Small intestine (tissue), 7 donors: ENCODE measurements around the gene OCA2. TPM values are rescaled to one million over a fixed set of nuclear protein-coding genes. Genes with fewer than 3 reads are reported as not detected.

Source experiments
- DNase-seq, 2 donors: peaks; one replicate each; pipeline versions ENCODE4 v3.0.0 to v3.0.0-alpha.2; 2013
- FAIRE-seq: peaks from 2 replicates; lab custom pipeline; 2012; peaks lifted over from hg19 to GRCh38; lab: Jason Lieb, UNC
- H3K27ac ChIP-seq, 3 donors: one replicate each; pipeline ENCODE4 v1.5.1; 2013; ENCODE audit warnings: low read length in 2 of 3, mild to moderate bottlenecking in 2 of 3, control low read depth in 1 of 3, inconsistent platforms in 1 of 3, low read depth in 1 of 3, moderate library complexity in 1 of 3
- H3K27me3 ChIP-seq, 3 donors: one replicate each; pipeline ENCODE4 v1.6.1; 2013; ENCODE audit warnings: low read length in 3 of 3, inconsistent platforms in 1 of 3; ENCODE audit not compliant: control insufficient read depth in 3 of 3, insufficient read depth in 3 of 3
- H3K36me3 ChIP-seq, 3 donors: one replicate each; pipeline ENCODE4 v1.6.1; 2013; ENCODE audit warnings: low read length in 3 of 3, inconsistent platforms in 1 of 3, low read depth in 1 of 3, mild to moderate bottlenecking in 1 of 3, moderate library complexity in 1 of 3; ENCODE audit not compliant: control insufficient read depth in 3 of 3, insufficient read depth in 2 of 3
- H3K4me1 ChIP-seq, 3 donors: one replicate each; pipeline ENCODE4 v1.6.1; 2013; ENCODE audit warnings: low read length in 2 of 3, inconsistent platforms in 1 of 3, low read depth in 1 of 3, mild to moderate bottlenecking in 1 of 3, moderate library complexity in 1 of 3; ENCODE audit not compliant: control insufficient read depth in 3 of 3, insufficient read depth in 2 of 3
- H3K4me3 ChIP-seq, 3 donors: one replicate each; pipeline ENCODE4 v1.5.1; 2013; ENCODE audit warnings: low read length in 3 of 3, control low read depth in 1 of 3, inconsistent platforms in 1 of 3, low read depth in 1 of 3, mild to moderate bottlenecking in 1 of 3, moderate library complexity in 1 of 3
- H3K9me3 ChIP-seq, 2 donors: one replicate each; pipeline ENCODE4 v1.6.1; 2013; ENCODE audit warnings: low read depth in 1 of 2, low read length in 1 of 2; ENCODE audit not compliant: control insufficient read depth in 2 of 2, insufficient read depth in 1 of 2
- WGBS, 3 donors: extraction: QIAGEN DNeasy Blood & Tissue Kit; methylation state at CpG; one replicate each; pipeline ENCODE4 v1.1.7; 2013; 5-methylcytosine and 5-hydroxymethylcytosine counted together
- polyA plus RNA-seq, 4 donors: library from polyadenylated mRNA; stranded (reverse) in 3 of 4; unstranded in 1 of 4; fragments of 200-250 nt in 3 of 4; fragments of 120-200 nt in 1 of 4; gene quantifications; one replicate each; pipeline versions ENCODE4 v1.2.1 to v1.2.3, GENCODE V29; 2013
- donor health status: healthy with polysubstance abuse.
- donor health status: control.
- donor health status: control.
- donor health status: Bipolar disorder and iron deficiency.
- donor health status: healthy.

Gene OCA2
- polyA plus RNA-seq, 4 donors: 0.07 to 5.9 TPM; not detected in 2

DNA sequence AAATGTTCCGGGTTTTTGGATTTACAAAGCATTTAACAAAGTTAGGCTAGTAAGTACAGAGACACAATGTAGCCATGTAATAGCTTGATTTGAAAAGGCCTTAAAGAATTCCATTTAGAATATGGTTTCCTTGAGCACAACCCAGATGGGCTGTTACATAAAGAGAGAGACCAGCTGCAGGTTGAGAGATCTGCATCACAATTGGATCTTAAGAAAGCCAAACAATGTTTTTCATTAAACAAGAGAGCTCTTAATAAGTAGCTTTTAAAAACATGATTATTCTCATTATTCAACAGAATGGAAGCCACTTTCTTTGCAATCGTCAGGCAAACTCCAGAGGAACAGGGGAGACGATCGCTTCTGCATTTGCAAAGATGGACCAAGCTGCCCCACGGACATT lies 300.3 kb downstream of the OCA2 start:
- H3K27ac ChIP-seq: no peak overlapping the region
- H3K36me3 ChIP-seq: no peaks in the 10 kb centered on the region
- FAIRE-seq (no peak), DNase-seq (no peak)
- no peak overlapping the region for H3K4me3 ChIP-seq
- H3K4me1 ChIP-seq: no peaks in the 10 kb centered on the region
- H3K9me3 ChIP-seq: no peaks in the 10 kb centered on the region
- H3K27me3 ChIP-seq: no peaks in the 10 kb centered on the region
- WGBS, 3 donors: 78 to 86% (median 82%) methylated on average over 5 of the region's 5 CpGs

DNA sequence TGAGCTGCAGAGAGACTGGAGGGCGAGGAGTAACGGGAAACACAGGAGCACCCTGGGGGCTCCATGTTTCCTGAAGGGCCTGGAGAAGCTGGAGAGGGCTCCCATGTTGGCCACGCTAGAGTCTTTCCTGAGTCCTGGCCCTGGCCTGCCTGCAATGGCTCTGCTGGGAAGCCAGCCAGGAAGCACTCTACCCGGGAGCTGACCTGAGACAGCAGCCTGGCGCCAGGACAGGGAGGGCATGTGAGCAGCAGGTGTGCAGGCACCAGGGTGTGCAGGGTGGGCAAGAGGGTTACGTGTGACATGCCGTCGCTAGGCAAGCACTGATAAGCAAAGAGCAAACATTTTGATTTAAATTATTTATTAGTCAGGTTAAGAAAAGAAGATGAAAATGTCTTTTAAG lies 301.4 kb downstream of the OCA2 start:
- WGBS, 3 donors: 61 to 79% (median 79%) methylated on average over 8 of the region's 8 CpGs
- Histone ChIP-seq H3K4me3 (no peak overlapping the region), H3K36me3 (no peaks in the 10 kb centered on the region), H3K9me3 (no peaks in the 10 kb centered on the region), H3K4me1 (no peaks in the 10 kb centered on the region), H3K27ac (no peak overlapping the region), H3K27me3 (no peaks in the 10 kb centered on the region)
- DNase-seq: no peak
- no peak for FAIRE-seq

DNA sequence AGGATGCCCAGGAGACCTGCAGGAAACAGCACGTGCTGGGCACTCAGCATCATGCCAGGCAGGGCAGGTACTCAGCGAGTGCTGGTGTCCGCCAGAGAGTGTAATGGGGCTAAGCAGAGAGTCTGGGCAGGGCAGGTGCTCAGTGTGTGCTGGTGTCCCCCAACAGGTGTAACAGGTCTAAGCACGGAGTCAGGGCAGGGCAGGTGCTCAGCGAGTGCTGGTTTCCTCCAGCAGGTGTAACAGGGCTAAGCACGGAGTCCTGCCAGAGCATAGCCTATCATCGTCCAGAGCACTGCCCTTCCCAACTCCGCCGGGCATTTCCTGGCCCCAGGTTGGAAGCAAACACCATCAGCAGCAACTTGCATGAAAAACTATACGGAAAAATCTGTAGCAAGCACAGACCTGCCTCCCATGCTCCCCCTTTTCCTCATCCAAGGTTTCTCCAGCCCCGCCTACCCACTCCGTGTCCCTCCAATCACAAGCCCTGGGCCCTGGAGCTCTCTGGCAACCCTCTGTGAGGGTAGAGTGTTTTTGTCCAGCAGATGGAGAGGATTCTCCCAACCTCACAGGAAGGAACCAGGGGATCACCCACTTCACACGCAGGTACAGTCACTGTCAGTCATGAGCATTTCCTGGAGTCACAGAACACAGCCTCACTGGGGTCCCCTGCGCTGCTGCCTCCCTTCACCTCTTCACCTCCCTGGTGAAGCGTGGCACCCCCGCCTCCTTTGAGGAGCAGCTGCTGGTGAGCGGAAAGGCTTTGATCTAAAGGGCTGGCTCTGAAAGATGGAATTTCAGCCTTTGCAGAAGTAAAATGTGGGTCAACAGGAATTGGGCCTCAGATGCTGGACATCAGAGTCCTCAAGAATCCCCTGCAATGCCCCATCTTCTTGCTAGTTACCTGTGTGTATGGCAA lies 302.5 kb downstream of the OCA2 start:
- H3K36me3 ChIP-seq: no peaks in the 10 kb centered on the region
- H3K4me1 ChIP-seq: no peaks in the 10 kb centered on the region
- H3K9me3 ChIP-seq: no peaks in the 10 kb centered on the region
- DNase-seq (no peak), FAIRE-seq (no peak)
- 76 to 80% (median 77%) methylated on average over 17 of the region's 17 CpGs for WGBS, 3 donors
- no peak overlapping the region for H3K27ac ChIP-seq
- H3K4me3 ChIP-seq: no peak overlapping the region
- H3K27me3 ChIP-seq: no peaks in the 10 kb centered on the region

DNA sequence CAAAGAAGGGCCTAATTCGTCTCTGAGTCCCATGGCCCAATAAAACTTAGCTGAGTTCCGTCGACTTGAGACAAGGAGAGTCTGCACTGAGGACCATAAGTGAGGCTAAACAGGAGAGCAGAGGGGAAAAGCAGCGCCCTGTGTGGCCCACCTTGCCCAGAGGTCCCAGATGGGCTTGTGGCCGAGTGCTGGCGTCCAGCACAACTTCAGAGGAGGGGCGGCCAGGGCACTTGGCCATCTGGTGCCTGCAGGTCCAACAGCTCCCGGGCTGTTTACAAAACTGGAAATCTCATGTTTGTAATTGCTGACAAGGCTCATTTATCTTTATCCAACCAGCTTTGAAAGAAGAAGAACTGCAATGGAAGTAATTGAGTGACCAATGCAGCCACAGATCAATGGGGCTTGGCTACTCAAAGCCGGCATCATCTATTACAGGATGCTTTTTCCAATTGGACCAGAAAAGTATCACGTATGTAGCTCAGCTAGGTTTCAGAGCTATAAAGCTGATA lies 306.3 kb downstream of the OCA2 start:
- WGBS, 3 donors: 53 to 68% (median 64%) methylated on average over 10 of the region's 10 CpGs
- H3K27ac ChIP-seq: no peak overlapping the region
- DNase-seq: no peak

DNA sequence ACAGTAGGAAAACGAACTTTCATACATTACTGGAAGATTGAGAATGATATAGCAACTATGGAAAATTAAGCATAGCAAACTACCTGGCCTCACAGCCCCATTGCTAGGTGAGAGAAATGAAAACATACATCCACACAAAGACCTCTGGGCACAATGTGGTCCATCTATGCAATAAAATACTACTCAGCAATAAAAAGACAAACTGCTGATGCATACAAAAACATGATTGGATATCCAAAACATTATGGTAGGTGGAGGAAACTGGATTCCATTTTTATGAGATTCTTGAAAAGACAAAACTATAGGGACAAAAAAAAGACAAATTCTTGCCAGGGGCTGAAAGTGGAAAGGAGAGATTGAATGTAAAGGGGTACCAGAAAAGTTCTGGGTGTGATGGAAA lies 308.8 kb downstream of the OCA2 start:
- no peak overlapping the region for H3K27ac ChIP-seq
- DNase-seq (no peak), FAIRE-seq (no peak)
- no peak overlapping the region for H3K4me3 ChIP-seq
- 10 to 38% (median 12%) methylated on average over 1 of the region's 1 CpG for WGBS, 3 donors
- no peaks in the 10 kb centered on the region for H3K27me3 ChIP-seq
- no peaks in the 10 kb centered on the region for H3K4me1 ChIP-seq
- H3K36me3 ChIP-seq: no peaks in the 10 kb centered on the region
- no peaks in the 10 kb centered on the region for H3K9me3 ChIP-seq

More for the DNA sequence above, 306.3 kb downstream of the OCA2 start:
- H3K4me3 ChIP-seq: no peak overlapping the region
- no peaks in the 10 kb centered on the region for H3K4me1 ChIP-seq
- no peaks in the 10 kb centered on the region for H3K36me3 ChIP-seq
- no peaks in the 10 kb centered on the region for H3K9me3 ChIP-seq
- FAIRE-seq: no peak
- H3K27me3 ChIP-seq: no peaks in the 10 kb centered on the region

DNA sequence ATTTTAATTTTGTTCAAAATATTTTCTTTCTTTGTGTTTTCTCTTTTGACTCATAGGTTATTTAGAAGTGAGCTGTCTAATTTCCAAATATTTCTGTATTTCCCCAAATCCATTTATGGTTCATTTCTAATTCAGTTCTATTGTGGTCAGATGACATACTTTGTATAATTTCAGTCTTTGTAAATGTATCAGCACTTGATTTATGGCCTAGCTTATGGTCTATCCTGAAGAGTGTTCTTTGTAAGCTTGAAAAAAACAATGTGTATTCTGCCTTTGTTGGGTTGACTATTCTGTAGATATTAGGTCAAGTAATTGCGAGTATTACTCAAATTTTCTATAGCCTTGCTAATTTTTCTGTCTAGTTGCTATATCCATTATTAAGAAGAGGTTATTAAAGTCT lies 311.2 kb downstream of the OCA2 start:
- no peak for DNase-seq
- Histone ChIP-seq H3K4me3 (no peak overlapping the region), H3K36me3 (no peaks in the 10 kb centered on the region), H3K27ac (no peak overlapping the region), H3K4me1 (no peaks in the 10 kb centered on the region), H3K9me3 (no peaks in the 10 kb centered on the region), H3K27me3 (no peaks in the 10 kb centered on the region)
- 70 to 82% (median 74%) methylated on average over 1 of the region's 1 CpG for WGBS, 3 donors
- no peak for FAIRE-seq

DNA sequence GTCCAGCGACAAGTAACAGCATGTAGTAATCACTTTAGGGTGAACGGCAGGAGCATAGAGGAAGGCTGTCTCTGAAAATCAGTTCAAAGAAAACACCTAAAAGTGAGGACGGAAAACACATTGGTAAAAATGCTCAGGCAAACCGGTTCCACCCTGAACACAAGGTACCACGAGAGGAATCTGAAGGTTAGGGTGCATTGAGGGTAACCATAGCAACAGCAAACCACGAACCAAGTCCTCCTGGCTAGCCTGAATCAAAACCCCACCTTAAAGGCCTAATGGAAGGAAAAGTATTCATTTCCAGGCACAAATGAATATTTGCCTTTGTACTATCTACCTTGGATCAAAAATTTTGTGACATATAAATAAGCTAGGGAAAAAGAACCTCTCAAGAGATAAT lies 315.0 kb downstream of the OCA2 start:
- H3K27me3 ChIP-seq: no peaks in the 10 kb centered on the region
- DNase-seq (no peak), FAIRE-seq (no peak)
- H3K9me3 ChIP-seq: no peaks in the 10 kb centered on the region
- no peak overlapping the region for H3K27ac ChIP-seq
- H3K36me3 ChIP-seq: no peaks in the 10 kb centered on the region
- WGBS, 3 donors: 59 to 77% (median 66%) methylated on average over 6 of the region's 6 CpGs
- H3K4me3 ChIP-seq: no peak overlapping the region
- H3K4me1 ChIP-seq: no peaks in the 10 kb centered on the region

DNA sequence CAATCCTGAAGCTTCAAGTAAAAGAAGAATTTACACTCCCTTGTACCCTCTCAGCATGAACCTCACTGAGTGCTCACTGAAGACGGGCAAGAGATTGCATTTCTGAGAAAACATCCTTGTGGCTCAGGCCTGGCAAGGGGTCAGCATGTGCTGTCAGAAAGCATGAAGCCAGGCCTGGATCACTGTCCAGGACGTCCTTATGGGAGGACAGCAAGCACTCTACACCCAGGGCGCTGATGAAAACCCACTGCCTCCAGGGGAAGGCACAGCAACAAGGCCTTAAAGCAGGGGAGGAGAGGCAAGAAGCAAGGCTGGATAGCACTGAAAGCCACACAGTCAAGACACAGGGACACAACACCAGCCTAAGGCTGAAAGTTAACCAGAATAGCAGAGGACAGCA lies 315.4 kb downstream of the OCA2 start:
- WGBS, 3 donors: 58 to 69% (median 60%) methylated on average over 3 of the region's 3 CpGs
- Histone ChIP-seq H3K4me3 (no peak overlapping the region), H3K4me1 (no peaks in the 10 kb centered on the region), H3K9me3 (no peaks in the 10 kb centered on the region), H3K27ac (no peak overlapping the region), H3K27me3 (no peaks in the 10 kb centered on the region), H3K36me3 (no peaks in the 10 kb centered on the region)
- FAIRE-seq: no peak
- no peak for DNase-seq
